Activated T-cell treated with anti-CD3 and anti-CD28 coated beads for 48 hours (primary cell): Measurements from ENCODE around the gene MED15.
A peak's percentile ranks its signal among the peaks of the same experiment; 100 is the strongest.
"Not testable (repeated sequence)": the region's sequence is repeated elsewhere in the genome, so short reads cannot be mapped to it uniquely, and the experiment has no call there.

Source experiments
- DNase-seq: peaks from one replicate; pipeline ENCODE4 v3.0.0-alpha.2; 2020; ENCODE audit warnings: low read depth

MED15 gene

DNA sequence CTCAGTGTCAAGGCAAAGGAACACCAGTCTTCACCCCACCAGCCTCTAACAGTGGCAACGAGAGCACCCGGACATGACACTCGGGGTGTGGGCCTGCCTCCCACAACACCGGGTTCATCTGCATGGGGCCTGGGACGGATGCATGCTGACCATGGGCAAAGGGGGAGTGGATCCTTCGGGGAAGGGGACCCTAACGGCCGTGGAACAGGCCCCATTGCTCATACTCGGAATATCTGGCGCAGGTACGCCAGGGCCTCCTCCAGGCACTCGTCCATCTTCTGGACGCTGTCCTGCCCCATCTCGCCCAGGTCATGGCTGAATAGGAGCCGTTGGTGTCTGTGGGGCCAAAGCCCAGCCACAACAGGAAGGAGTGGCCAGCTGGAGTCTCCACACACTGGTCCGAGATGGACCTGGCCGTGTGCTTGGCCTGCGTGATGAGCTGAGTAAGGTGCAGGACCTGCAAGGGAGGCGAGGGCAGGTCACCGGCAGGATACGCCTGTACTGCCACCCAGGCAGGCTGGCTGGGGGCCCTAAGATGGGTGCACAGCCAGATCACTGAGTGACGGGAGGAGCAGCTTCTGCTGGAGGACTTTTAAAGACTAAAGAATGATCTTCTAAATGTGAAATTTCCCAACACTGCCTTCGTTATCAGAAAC, 96.8 kb downstream of the MED15 start:
- DNase-seq, result no peak

- no peak for DNase-seq
These were observed 97.4 kb downstream of the MED15 start for GRCh38 chr22:20604776-20605221.

GRCh38 chr22:20605328-20605727, 97.9 kb downstream of the MED15 start:
- DNase-seq, result no peak

DNA sequence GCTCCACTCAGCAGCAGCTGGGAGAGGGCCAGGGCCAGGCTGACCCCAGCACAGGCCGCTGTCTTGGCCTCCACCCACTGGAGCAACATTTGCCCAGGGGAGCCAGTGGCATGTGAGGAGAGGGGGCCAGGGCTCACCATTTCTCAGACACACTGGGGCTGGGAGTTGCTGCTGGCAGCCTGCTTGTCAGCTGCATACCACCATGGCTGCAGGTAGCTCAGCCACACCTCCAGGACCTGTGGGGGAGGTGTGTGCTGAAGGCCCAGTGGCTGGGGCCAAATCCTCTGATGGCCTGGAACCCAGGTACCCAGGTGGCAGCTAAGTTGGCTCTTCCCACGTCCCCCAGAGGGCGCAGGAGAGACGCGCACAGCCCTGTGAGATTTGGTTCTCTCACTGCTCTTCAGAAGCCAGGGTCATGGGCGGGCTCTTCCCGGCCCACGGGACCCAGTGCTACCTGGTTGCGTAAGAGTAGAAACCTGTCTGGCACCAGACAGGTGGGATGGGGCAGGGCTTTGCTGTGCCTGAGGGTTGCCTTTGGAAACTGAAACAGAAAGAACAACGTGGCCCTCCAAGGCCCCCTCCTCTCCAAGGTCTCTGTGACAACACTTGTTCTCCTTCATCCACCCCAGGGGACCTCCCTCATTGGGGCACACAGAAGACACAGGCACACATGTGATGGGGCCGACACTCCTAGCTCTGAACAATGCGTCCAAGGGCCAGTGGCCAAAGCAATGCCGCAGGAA, 98.8 kb downstream of the MED15 start:
- DNase-seq, result peak; percentile 61

DNA sequence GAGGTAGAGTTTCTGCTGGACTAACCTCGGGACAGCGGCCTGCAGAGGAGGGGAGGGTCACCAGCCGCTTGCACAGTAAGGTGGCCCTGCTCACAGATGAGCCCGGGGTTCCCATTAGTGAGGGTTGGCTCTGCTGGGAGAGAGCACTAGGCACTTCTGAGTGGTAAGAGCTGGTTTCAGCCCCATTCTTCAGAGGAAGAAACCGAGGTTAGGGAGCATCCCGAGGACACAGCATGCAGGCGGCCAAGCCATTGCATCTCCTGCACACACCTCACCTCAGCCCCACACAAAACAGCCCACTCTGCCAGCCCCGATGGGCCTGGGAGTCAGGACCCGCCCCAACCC, 99.3 kb downstream of the MED15 start:
- no peak for DNase-seq

- DNase-seq, result no peak
These were observed 99.9 kb downstream of the MED15 start for GRCh38 chr22:20607157-20607907.

DNA sequence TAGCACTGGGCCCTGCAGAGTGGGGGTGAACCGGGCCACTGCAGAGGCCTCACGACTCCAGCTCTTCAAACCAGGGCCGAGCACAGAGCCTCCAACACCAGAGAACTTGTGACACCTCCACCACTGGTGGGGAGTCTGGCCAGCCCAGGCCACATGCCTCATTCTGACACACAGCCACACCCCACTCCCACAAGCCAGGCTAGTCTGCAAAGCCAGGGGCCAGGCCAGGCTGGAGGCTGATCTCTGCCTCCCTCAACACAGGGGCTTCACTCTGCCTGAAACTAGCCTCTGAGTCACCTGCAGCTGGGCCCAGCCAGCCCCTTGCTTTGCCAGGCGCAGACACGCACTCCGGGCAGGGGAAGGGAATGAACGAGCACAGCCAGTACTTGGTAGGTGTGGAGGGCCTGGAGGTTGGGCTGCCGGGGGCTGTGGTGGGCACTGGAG, 102.9 kb downstream of the MED15 start:
- no peak for DNase-seq

DNA sequence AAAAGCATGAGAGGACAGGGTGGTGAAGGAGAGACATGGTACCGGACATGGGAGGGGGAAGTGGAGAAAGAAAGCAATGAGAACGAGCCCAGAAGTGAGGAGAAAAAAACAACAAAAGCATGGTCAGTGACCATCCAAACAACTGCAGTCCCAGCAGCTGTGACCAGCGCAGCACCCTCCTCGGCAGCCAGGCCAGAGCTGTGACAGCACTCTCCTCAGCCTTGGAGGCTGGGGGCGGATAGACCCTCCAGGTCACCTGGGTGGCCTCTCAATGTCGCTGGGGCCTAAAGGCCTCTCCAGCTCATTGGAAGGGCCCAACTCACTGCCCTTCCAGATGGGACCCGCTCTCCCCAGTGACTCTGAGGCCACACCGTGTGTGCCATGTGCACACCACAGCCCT, 103.3 kb downstream of the MED15 start:
- DNase-seq, result no peak

GRCh38 chr22:20611418-20611817, 104.0 kb downstream of the MED15 start:
- DNase-seq, result no peak

GRCh38 chr22:20613301-20613700, 105.9 kb downstream of the MED15 start:
- DNase-seq, result no peak

GRCh38 chr22:20615021-20615420, 107.6 kb downstream of the MED15 start:
- no peak for DNase-seq

DNA sequence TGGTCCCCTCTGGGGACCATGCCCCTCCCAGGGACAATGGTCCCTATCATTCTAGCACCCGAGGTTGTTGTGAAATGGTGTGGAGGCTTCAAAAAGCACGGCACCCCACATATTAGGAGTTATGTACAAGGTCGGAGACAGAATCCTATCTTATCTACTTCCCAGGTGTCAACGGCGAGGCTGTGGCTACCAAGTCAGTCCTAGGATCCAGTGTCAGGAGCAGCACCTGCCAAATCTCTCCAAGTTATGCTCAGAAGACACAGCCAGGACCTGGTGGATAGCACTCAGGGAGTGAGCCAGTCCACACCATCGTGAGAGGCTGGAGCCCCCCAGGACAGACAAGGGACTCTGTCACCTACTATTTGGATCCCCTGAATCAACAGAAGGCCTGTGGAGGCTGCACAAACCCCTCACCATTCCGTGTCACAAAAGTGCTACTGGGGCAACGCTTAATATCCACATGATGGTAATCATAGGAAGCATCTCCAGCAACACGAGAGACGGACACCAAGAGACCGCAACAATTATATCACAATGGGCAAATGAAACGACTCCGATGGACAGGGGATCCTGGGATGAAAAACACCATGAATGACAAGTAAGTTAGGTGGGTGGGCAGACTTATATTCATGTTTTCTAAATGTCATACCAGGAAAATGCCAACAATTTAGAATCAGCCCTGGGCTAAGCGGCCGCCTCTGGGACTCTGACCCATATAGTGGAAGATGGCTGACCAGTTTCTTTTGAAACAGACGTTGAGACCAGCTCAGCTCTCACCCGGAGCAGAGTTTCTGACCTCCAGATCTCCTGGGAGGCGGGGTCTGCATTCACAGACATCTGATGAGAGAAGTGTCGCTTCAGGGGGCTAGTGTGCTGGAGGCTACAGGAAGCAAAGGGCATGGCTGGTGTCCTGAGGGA, 108.4 kb downstream of the MED15 start:
- DNase-seq, result no peak

GRCh38 chr22:20616451-20617043, 109.1 kb downstream of the MED15 start:
- DNase-seq, result no peak

GRCh38 chr22:20618488-20618887, 111.1 kb downstream of the MED15 start:
- DNase-seq, result no peak

- no peak for DNase-seq
These were observed 111.9 kb downstream of the MED15 start for GRCh38 chr22:20619045-20619892.

DNA sequence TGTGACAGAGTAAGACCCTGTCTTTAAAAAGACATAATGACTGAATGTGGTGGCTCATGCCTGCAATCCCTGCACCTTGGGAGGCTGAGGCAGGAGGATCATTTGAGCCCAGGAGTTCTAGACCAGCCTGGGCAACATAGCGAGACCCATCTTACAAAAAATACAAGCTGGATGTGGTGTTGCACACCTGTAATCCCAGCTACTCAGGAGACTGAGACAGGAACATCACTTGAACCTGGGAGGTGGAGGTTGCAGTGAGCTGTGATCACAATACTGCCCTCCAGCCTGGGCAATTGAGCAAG, 112.4 kb downstream of the MED15 start:
- DNase-seq, result not testable (repeated sequence)

GRCh38 chr22:20621162-20621561, 113.8 kb downstream of the MED15 start:
- DNase-seq, result no peak

DNA sequence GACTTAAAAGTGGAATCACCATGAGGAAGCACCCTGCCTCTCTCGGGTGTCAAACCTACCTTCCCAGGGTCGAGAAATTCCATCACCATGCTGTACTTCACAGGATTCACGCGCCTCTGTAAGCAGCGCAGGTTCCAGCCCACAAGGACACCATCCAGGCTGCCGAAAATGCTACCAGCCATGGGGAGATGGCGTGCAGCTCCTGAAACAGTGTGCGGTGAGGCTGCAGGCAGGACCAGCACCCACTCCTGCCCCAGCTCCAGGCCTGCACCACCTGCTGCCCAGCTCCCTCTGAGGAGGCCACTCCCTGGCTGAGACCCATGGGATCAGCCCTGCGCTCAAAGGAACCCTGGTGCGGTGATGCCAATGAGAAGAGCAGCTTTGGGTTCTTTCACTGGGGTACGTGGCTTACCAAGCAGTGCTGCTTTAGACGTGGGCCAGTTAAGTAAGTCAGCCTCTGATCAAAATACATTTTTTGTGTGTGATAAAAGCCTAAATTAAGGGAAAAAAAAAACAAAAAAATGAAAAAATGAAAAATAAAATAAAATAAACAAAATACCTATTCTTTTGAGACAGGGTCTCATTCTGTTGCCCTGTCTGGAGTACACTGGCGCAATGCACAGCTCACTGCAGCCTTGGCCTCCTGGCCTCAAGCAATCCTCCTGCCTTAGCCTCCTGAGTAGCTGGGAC, 115.4 kb downstream of the MED15 start:
- no peak for DNase-seq

- peak; percentile 61 for DNase-seq
These were observed 116.8 kb downstream of the MED15 start for GRCh38 chr22:20624161-20624616.

GRCh38 chr22:20625270-20625669, 117.9 kb downstream of the MED15 start:
- DNase-seq, result no peak
